Pancreas (tissue), 10 donors: ENCODE measurements around the gene RAB26. TPM values are rescaled to one million over a fixed set of nuclear protein-coding genes. Genes with fewer than 3 reads are reported as not detected.

Experiments used
- ATAC-seq, 4 donors: fragments of 200-7000 bp; cut with Tn5 transposase; one replicate each; pipeline versions ENCODE4 v1.8.0 to v1.9.1; 2020; ENCODE audit warnings: mild to moderate bottlenecking in 4 of 4, moderate library complexity in 4 of 4
- DNase-seq, 6 donors: peaks; one replicate each; pipeline ENCODE4 v3.0.0-alpha.2; 2020
- FAIRE-seq: peaks from 2 replicates; lab custom pipeline; 2012; peaks lifted over from hg19 to GRCh38; lab: Jason Lieb, UNC
- H3K27ac ChIP-seq, 4 donors: fragments of 200-600 bp; sonication (generic); 1 replicate in 3 of 4; 2 replicates in 1 of 4; pipeline versions ENCODE4 v1.5.0 to v1.8.0; 2020
- H3K27me3 ChIP-seq, 4 donors: fragments of 200-600 bp; one replicate each; pipeline ENCODE4 v1.8.0; 2021
- H3K36me3 ChIP-seq, 3 donors: fragments of 200-600 bp; sonication (generic) in 1 of 3; one replicate each; pipeline versions ENCODE4 v1.5.0 to v1.8.0; 2020 to 2021
- H3K4me1 ChIP-seq, 3 donors: fragments of 200-600 bp; one replicate each; pipeline ENCODE4 v1.8.0; 2021
- H3K4me3 ChIP-seq, 4 donors: fragments of 200-600 bp; sonication (generic) in 2 of 4; one replicate each; pipeline versions ENCODE4 v1.5.0 to v1.8.0; 2020 to 2021
- H3K9me3 ChIP-seq, 4 donors: fragments of 200-600 bp; one replicate each; pipeline ENCODE4 v1.8.0; 2021
- CTCF ChIP-seq, 4 donors: fragments of 200-600 bp; sonication (generic) in 3 of 4; IDR thresholded peaks; one replicate each; pipeline versions ENCODE4 v1.5.0 to v1.8.0; 2021; ENCODE audit warnings: antibody characterized with exemption in 4 of 4
- WGBS, 2 donors: extraction: QIAGEN DNeasy Blood & Tissue Kit; methylation state at CpG; one replicate each; pipeline ENCODE4 v1.1.7; 2013; 5-methylcytosine and 5-hydroxymethylcytosine counted together
- intact Hi-C, 3 donors: fragments of 100-400 bp; cut with DNase I; formaldehyde crosslinking; loops; one replicate each; pipeline versions ENCODE4 v1.11.1 to v1.14.2; 2022
- polyA plus RNA-seq, 2 donors: library from polyadenylated mRNA; stranded (reverse); fragments of 200-250 nt; gene quantifications; one replicate each; pipeline ENCODE4 v1.2.3, GENCODE V29; 2013
- total RNA-seq, 6 donors: library from RNA; stranded (reverse); fragmentation: NEBNext Ultra II Directional in 4 of 6; extraction: Animal tissue kit (Norgen Biotek cat#: 25700) in 4 of 6; gene quantifications; one replicate each; pipeline versions ENCODE4 v1.2.1 to v1.2.4, GENCODE V29; 2021 to 2023
- donor health status: healthy with polysubstance abuse.
- donor health status: DM: no; HTN: no; CAD: no; lungs with moderate emphysema.
- donor health status: DM: no; HTN: no; CAD: no.
- donor health status: control.
- donor health status: control.
- donor health status: Bipolar disorder and iron deficiency.
- donor health status: DM: yes; HTN: yes; CAD: no.
- donor health status: DM: no; HTN: no; CAD: no.
- donor health status: DM: no; HTN: no; CAD: no.
- donor health status: DM: yes; HTN: yes; CAD: no.

RAB26 gene
- total and polyA plus RNA-seq, 8 donors = 19.2 to 255 (median 33.6) TPM

GRCh38 chr16:2189252-2189893 lies 40.9 kb downstream of the RAB26 start:
- Histone ChIP-seq H3K4me1 (no peaks in the 10 kb centered on the region), H3K9me3 (no peaks in the 10 kb centered on the region), H3K36me3 (no peaks in the 10 kb centered on the region), H3K27ac (no peak overlapping the region), H3K27me3 (no peaks in the 10 kb centered on the region), H3K4me3 (no peak overlapping the region)
- TF ChIP-seq CTCF (IDR thresholded peaks at IDR 0.05) = no peak
- intact Hi-C loops = no loop called here
- FAIRE-seq (no peak), ATAC-seq (no peak), DNase-seq (no peak)
- 83 to 94% methylated on average over 24 to 25 of the region's 25 CpGs for WGBS, 2 donors

DNA sequence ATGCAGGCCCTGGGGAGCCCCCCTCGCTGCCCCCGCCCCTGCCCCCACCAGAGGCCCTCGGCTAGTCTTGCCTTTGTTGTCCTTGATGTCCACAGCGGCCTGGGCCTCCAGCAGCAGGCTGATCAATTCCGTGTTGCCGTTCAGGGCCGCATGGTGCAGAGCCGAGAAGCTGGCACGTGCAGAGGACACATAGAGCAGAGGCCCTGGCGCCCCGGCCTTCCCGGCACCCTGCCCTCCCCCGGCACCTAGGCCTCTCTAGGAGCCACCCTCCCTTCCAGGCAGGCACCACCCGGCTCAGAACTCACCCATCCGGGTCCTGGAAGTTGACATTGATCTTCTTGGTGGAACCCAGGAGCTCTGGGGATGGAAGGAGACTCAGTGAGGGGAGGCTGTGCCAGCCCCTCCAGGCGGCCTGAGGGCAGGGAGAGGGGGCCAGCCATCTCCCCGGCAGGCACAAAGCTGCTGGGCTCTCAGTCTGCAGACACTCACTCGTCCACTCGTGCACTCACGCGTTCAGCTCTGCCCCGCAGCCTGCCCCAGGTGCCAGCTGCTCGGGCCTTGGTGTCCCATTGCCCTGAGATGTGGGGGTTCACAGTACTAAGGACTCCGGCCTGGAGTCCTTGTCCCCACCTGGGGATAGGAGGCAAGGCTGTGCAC lies 41.7 kb downstream of the RAB26 start:
- WGBS, 2 donors = 78 to 82% methylated on average over 24 of the region's 24 CpGs
- H3K9me3 ChIP-seq = no peaks in the 10 kb centered on the region
- intact Hi-C loops = loop anchor here in 1 of 3 donors (5.0 to 10.0 kb wide), 2 partner anchors 65 to 312 kb away; partner anchors contain the start of gene ECI1
- no peaks in the 10 kb centered on the region for H3K27me3 ChIP-seq
- ATAC-seq = no peak
- no peaks in the 10 kb centered on the region for H3K4me1 ChIP-seq
- H3K27ac ChIP-seq = no peak overlapping the region
- no peak for DNase-seq
- no peak for TF ChIP-seq CTCF (IDR thresholded peaks at IDR 0.05)
- no peaks in the 10 kb centered on the region for H3K36me3 ChIP-seq
- FAIRE-seq = no peak
- H3K4me3 ChIP-seq = no peak overlapping the region

DNA sequence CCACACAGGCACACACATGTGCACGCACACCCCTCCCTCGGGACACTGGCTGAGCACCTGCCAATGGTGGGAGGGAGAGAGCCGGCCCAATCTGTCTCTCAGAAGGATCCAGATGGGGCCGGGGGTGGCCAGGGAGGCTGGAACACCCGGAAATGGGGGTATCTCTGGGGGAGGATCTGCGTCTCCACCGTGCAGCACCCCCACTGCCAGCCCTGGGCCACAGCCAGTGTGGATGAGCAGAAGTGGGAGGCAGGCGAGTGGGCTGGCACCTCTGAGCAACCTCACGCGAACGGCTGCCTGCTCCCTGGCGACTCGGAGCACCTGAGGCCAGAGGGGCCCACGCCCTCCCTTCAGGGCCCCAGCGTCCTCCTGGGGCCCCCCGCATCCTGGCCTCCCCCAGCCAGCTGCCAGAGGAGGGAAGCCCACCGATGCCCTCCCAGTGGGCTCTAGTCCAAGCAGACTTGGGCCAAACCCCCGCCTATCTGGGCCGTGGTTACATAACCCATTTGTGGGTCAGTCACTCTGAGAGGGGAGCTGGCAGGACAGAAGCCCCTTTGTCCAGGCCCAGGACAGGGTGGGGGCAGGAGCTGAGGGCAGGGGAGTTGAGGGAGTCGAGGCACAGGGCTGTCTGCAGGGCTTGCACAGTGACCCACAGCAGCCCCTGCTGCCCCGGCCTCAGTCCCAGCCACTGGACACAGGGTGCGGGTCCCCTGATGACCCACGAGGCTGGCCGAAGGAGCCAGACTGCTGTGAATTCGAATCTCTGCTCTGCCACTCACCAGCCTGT lies 42.4 kb downstream of the RAB26 start:
- Histone ChIP-seq H3K36me3 (no peaks in the 10 kb centered on the region), H3K27me3 (no peaks in the 10 kb centered on the region), H3K4me3 (no peak overlapping the region), H3K9me3 (no peaks in the 10 kb centered on the region), H3K4me1 (peaks cover 5 to 7% (median 6%) of the 10 kb centered on the region in 3 donors), H3K27ac (no peak overlapping the region)
- DNase-seq (no peak), ATAC-seq (no peak), FAIRE-seq (no peak)
- intact Hi-C loops = loop anchor here in 1 of 3 donors (5.0 to 10.0 kb wide), 2 partner anchors 64 to 311 kb away; partner anchors contain the start of gene ECI1
- 79 to 84% methylated on average over 22 to 25 of the region's 25 CpGs for WGBS, 2 donors
- no peak for TF ChIP-seq CTCF (IDR thresholded peaks at IDR 0.05)

GRCh38 chr16:2191446-2191706 lies 43.0 kb downstream of the RAB26 start:
- H3K27me3 ChIP-seq = no peaks in the 10 kb centered on the region
- H3K9me3 ChIP-seq = no peaks in the 10 kb centered on the region
- peaks cover 5 to 7% (median 7%) of the 10 kb centered on the region in 3 donors for H3K4me1 ChIP-seq
- 87 to 91% methylated on average over 11 of the region's 11 CpGs for WGBS, 2 donors
- intact Hi-C loops = loop anchor here in 1 of 3 donors (5.0 to 10.0 kb wide), 2 partner anchors 63 to 311 kb away; partner anchors contain the start of gene ECI1
- ATAC-seq (no peak), FAIRE-seq (no peak), DNase-seq (no peak)
- H3K27ac ChIP-seq = no peak overlapping the region
- no peaks in the 10 kb centered on the region for H3K36me3 ChIP-seq
- H3K4me3 ChIP-seq = no peak overlapping the region
- no peak for TF ChIP-seq CTCF (IDR thresholded peaks at IDR 0.05)
